H9 (cell line): ENCODE data around the gene AP4M1. TPM values are rescaled to one million over a fixed set of nuclear protein-coding genes. Genes with fewer than 3 reads are reported as not detected.

ENCODE experiments used
- DNase-seq: peaks from one replicate; pipeline ENCODE4 v3.0.0-alpha.2; 2017
- H2AFZ ChIP-seq: one replicate; pipeline ENCODE4 v1.6.1; 2013; ENCODE audit warnings: mild to moderate bottlenecking, low read length, control low read depth, moderate library complexity
- H2AK5ac ChIP-seq: 2 replicates; pipeline ENCODE4 v1.6.1; 2013; ENCODE audit warnings: low read length, control low read depth, mixed read lengths; ENCODE audit not compliant: insufficient read length
- H2BK120ac ChIP-seq: one replicate; pipeline ENCODE4 v1.6.1; 2013; ENCODE audit warnings: low read depth, mild to moderate bottlenecking, low read length, control low read depth, inconsistent platforms; ENCODE audit not compliant: poor library complexity, severe bottlenecking
- H2BK12ac ChIP-seq: 2 replicates; pipeline ENCODE4 v1.6.1; 2013; ENCODE audit warnings: low read length, control low read depth, mixed read lengths, low read depth; ENCODE audit not compliant: insufficient read length
- H2BK15ac ChIP-seq: 2 replicates; pipeline ENCODE4 v1.6.1; 2013; ENCODE audit warnings: low read depth, low read length, control low read depth
- H2BK20ac ChIP-seq: one replicate; pipeline ENCODE4 v1.6.1; 2013; ENCODE audit warnings: low read depth, mild to moderate bottlenecking, low read length, control low read depth, inconsistent platforms; ENCODE audit not compliant: poor library complexity, severe bottlenecking
- H2BK5ac ChIP-seq: 2 replicates; pipeline ENCODE4 v1.6.1; 2013; ENCODE audit warnings: low read length, control low read depth, mixed read lengths; ENCODE audit not compliant: insufficient read length
- H3K14ac ChIP-seq: 2 replicates; pipeline ENCODE4 v1.6.1; 2013; ENCODE audit warnings: low read length, control low read depth; ENCODE audit not compliant: insufficient read depth
- H3K18ac ChIP-seq: 2 replicates; pipeline ENCODE4 v1.6.1; 2013; ENCODE audit warnings: low read depth, mild to moderate bottlenecking, mixed read lengths, low read length, control low read depth; ENCODE audit not compliant: insufficient read length
- H3K23ac ChIP-seq: 2 replicates; pipeline ENCODE4 v1.6.1; 2013; ENCODE audit warnings: low read length, control low read depth, mixed read lengths, low read depth; ENCODE audit not compliant: insufficient read length
- H3K23me2 ChIP-seq: 2 replicates; pipeline ENCODE4 v1.6.1; 2013; ENCODE audit warnings: low read depth, mild to moderate bottlenecking, mixed read lengths, low read length, control low read depth; ENCODE audit not compliant: insufficient read length, poor library complexity, severe bottlenecking
- H3K27ac ChIP-seq: 2 replicates; pipeline ENCODE4 v1.5.1; 2013; ENCODE audit warnings: low read length, control low read depth, mixed read lengths, low read depth; ENCODE audit not compliant: insufficient read length
- H3K27me3 ChIP-seq: 2 replicates; pipeline ENCODE4 v1.6.1; 2013; ENCODE audit warnings: low read length, control low read depth, inconsistent platforms; ENCODE audit not compliant: insufficient read depth
- H3K4ac ChIP-seq: 2 replicates; pipeline ENCODE4 v1.6.1; 2013; ENCODE audit warnings: low read depth, mild to moderate bottlenecking, control low read depth, inconsistent platforms, low read length, moderate library complexity
- H3K4me1 ChIP-seq: 2 replicates; pipeline ENCODE4 v1.6.1; 2013; ENCODE audit warnings: low read length, control low read depth, inconsistent platforms; ENCODE audit not compliant: insufficient read depth
- H3K4me2 ChIP-seq: 2 replicates; pipeline ENCODE4 v1.6.1; 2013; ENCODE audit warnings: low read length, control low read depth, mixed read lengths; ENCODE audit not compliant: insufficient read length, insufficient read depth
- H3K56ac ChIP-seq: 2 replicates; pipeline ENCODE4 v1.6.1; 2013; ENCODE audit warnings: low read depth, mild to moderate bottlenecking, mixed read lengths, low read length, control low read depth; ENCODE audit not compliant: insufficient read length
- H3K79me1 ChIP-seq: 2 replicates; pipeline ENCODE4 v1.6.1; 2013; ENCODE audit warnings: low read depth, mild to moderate bottlenecking, moderate library complexity, low read length, control low read depth, inconsistent platforms; ENCODE audit not compliant: insufficient read depth, poor library complexity, severe bottlenecking
- H3K79me2 ChIP-seq: 2 replicates; pipeline ENCODE4 v1.6.1; 2013; ENCODE audit warnings: low read length, control low read depth, inconsistent platforms; ENCODE audit not compliant: insufficient read depth
- H3K9ac ChIP-seq: 2 replicates; pipeline ENCODE4 v1.6.1; 2013; ENCODE audit warnings: low read length, control low read depth, mixed read lengths; ENCODE audit not compliant: insufficient read length; ENCODE audit errors: extremely low read depth
- H3K9me3 ChIP-seq: one replicate; pipeline ENCODE4 v1.6.1; 2013; ENCODE audit warnings: low read depth, low read length, inconsistent platforms; ENCODE audit not compliant: control insufficient read depth
- H3T11ph ChIP-seq: one replicate; pipeline ENCODE4 v1.6.1; 2013; ENCODE audit warnings: mild to moderate bottlenecking, low read length, control low read depth, inconsistent platforms
- H4K20me1 ChIP-seq: one replicate; pipeline ENCODE4 v1.6.1; 2013; ENCODE audit not compliant: control insufficient read depth, insufficient read length, insufficient read depth
- H4K5ac ChIP-seq: 2 replicates; pipeline ENCODE4 v1.6.1; 2013; ENCODE audit warnings: low read depth, mild to moderate bottlenecking, mixed read lengths, low read length, control low read depth; ENCODE audit not compliant: insufficient read length
- H4K8ac ChIP-seq: replicated peaks from 2 replicates; pipeline ENCODE4 v1.6.1; 2013; ENCODE audit warnings: low read length, control low read depth, mixed read lengths, low read depth; ENCODE audit not compliant: insufficient read length
- H4K91ac ChIP-seq: 2 replicates; pipeline ENCODE4 v1.6.1; 2013; ENCODE audit warnings: low read depth, mild to moderate bottlenecking, moderate library complexity, mixed read lengths, low read length, control low read depth; ENCODE audit not compliant: insufficient read length
- H3K27ac Mint-ChIP-seq, 3 experiments: 2 replicates in 2 of 3; 3 replicates in 1 of 3; pipeline ENCODE4 v1.8.0; 2020 to 2021; ENCODE audit warnings: mixed read lengths in 3 of 3, mild to moderate bottlenecking in 1 of 3, moderate library complexity in 1 of 3
- H3K27me3 Mint-ChIP-seq: 2 replicates; pipeline ENCODE4 v1.8.0; 2021; ENCODE audit warnings: low read depth, mild to moderate bottlenecking, moderate library complexity, mixed read lengths
- H3K36me3 Mint-ChIP-seq, 3 experiments: 2 replicates in 2 of 3; 3 replicates in 1 of 3; pipeline ENCODE4 v1.8.0; 2020 to 2021; ENCODE audit warnings: low read depth in 3 of 3, mixed read lengths in 3 of 3; ENCODE audit not compliant: insufficient read depth in 1 of 3
- H3K4me1 Mint-ChIP-seq, 2 experiments: 2 replicates each; pipeline ENCODE4 v1.8.0; 2020; ENCODE audit warnings: mixed read lengths in 2 of 2
- H3K4me3 Mint-ChIP-seq, 2 experiments: 2 replicates in 1 of 2; 3 replicates in 1 of 2; pipeline ENCODE4 v1.8.0; 2020 to 2021; ENCODE audit warnings: mild to moderate bottlenecking in 2 of 2, mixed read lengths in 2 of 2, moderate library complexity in 1 of 2
- H3K9me3 Mint-ChIP-seq, 2 experiments: 2 replicates in 1 of 2; 3 replicates in 1 of 2; pipeline ENCODE4 v1.8.0; 2020; ENCODE audit warnings: mild to moderate bottlenecking in 2 of 2, mixed read lengths in 2 of 2, moderate library complexity in 1 of 2
- CTCF ChIP-seq: fragments of 200-600 bp; sonication (generic); conservative IDR thresholded peaks from 3 replicates; pipeline ENCODE4 v1.8.0; 2021; ENCODE audit warnings: antibody characterized with exemption, mild to moderate bottlenecking
- WGBS: extraction: QIAGEN DNeasy Blood & Tissue Kit; methylation state at CpG from one replicate; pipeline ENCODE4 v1.1.7; 2013; ENCODE audit warnings: missing lambda C conversion rate, low lambda C conversion rate, mixed read lengths; ENCODE audit not compliant: insufficient read length; ENCODE audit errors: extremely low coverage; 5-methylcytosine and 5-hydroxymethylcytosine counted together
- total RNA-seq: library from RNA; stranded (reverse); gene quantifications from 2 replicates; pipeline ENCODE4 v1.2.1, GENCODE V29; 2021

The AP4M1 gene
- total RNA-seq, 1 experiment from 2014 or later = 18.8 TPM

GRCh38 chr7:100118388-100119071, 17.1 kb downstream of the AP4M1 start:
- peak overlapping the region; percentile 8 for H4K5ac ChIP-seq
- H2AFZ ChIP-seq = no peak overlapping the region
- H4K8ac ChIP-seq = no peak overlapping the region
- H3K79me1 ChIP-seq = no peaks in the 10 kb centered on the region
- WGBS = no CpG with 5 or more reads among the region's 18 CpGs
- no peaks in the 10 kb centered on the region for H3K27me3 Mint-ChIP-seq
- no peak overlapping the region for H2BK5ac ChIP-seq
- H3T11ph ChIP-seq = no peak overlapping the region
- H3K27ac Mint-ChIP-seq = peak overlapping the region; percentile 99
- H2BK15ac ChIP-seq = no peak overlapping the region
- no peaks in the 10 kb centered on the region for H3K9me3 Mint-ChIP-seq
- H3K56ac ChIP-seq = no peak overlapping the region
- no peaks in the 10 kb centered on the region for H3K27me3 ChIP-seq
- H3K79me2 ChIP-seq = no peaks in the 10 kb centered on the region
- no peaks in the 10 kb centered on the region for H3K9me3 ChIP-seq
- H3K4me1 Mint-ChIP-seq = peaks cover 12 to 14% of the 10 kb centered on the region in 2 experiments
- H3K18ac ChIP-seq = no peak overlapping the region
- H2BK12ac ChIP-seq = no peak overlapping the region
- no peak overlapping the region for H2BK20ac ChIP-seq
- H3K4ac ChIP-seq = no peak overlapping the region
- no peak overlapping the region for H3K27ac ChIP-seq
- peak overlapping the region; percentile 97 for H3K4me2 ChIP-seq
- H2BK120ac ChIP-seq = no peak overlapping the region
- no peak overlapping the region for H3K23ac ChIP-seq
- H3K14ac ChIP-seq = peak overlapping the region; percentile 88
- H4K91ac ChIP-seq = no peak overlapping the region
- H3K36me3 Mint-ChIP-seq = peaks cover 7 to 24% (median 17%) of the 10 kb centered on the region in 3 experiments; a peak in 5 of 7 replicates
- H4K20me1 ChIP-seq = no peaks in the 10 kb centered on the region
- no peak for DNase-seq
- H2AK5ac ChIP-seq = no peak overlapping the region
- H3K9ac ChIP-seq = peak overlapping the region; percentile 94
- H3K4me1 ChIP-seq = no peaks in the 10 kb centered on the region
- peak overlapping the region; percentile 96 to 98 for H3K4me3 Mint-ChIP-seq
- no peak for TF ChIP-seq CTCF
- peaks cover 5% of the 10 kb centered on the region for H3K23me2 ChIP-seq
